GM12801 (cell line): ENCODE data around the gene PRICKLE4.

Experiments used
- CTCF ChIP-seq: IDR thresholded peaks from one replicate; pipeline ENCODE4 v1.5.1; 2011; ENCODE audit warnings: control low read depth; ENCODE audit not compliant: insufficient read length; ENCODE audit errors: extremely low read depth

Gene PRICKLE4

GRCh38 chr6:41740366-41741162 lies 40.0 kb upstream of the PRICKLE4 start:
- TF ChIP-seq CTCF: no peak

GRCh38 chr6:41741625-41742490 lies 38.7 kb upstream of the PRICKLE4 start:
- TF ChIP-seq CTCF: no peak

DNA sequence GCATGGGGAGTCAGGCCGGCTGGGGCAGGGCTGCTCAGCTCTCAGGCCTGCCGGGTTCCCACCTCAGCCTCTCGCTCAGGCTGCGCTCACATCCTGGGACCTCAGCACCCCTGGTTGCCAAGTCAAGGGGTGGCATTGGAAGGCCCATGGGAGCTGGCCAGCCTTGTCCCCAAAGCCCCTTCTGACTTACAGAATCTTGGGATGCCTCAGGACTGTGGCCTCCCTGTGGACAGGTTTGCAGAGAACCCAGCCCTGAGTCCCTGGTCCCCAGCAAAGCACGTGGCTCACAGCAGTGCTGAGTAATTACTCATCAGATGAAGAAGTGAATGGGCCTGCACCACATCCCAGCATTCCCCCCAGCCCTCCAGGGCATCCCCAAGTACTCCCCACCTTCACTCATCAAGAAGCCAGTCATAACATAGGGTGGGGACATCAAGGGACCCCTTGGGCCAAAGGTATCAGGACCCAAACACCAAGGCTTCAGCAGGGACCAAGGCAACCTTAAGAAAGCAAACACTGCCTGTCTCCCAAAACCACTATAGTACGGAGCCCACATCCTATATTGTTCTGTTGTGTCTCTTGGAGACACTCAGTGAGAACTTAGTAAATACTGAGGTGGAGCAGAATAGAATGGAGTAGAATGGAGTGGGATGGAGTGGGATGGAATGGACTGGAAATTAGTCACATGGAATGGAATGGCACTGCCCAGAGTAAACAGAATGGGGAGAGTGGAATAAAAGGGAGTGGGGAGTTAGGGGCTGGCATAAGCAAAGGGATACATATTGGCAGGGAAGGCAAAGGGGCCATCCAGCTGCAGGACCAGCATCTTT lies 37.0 kb upstream of the PRICKLE4 start:
- TF ChIP-seq CTCF: no peak

GRCh38 chr6:41744236-41744787 lies 36.3 kb upstream of the PRICKLE4 start:
- no peak for TF ChIP-seq CTCF

- TF ChIP-seq CTCF: no peak
Measured at GRCh38 chr6:41746107-41746506, 34.5 kb upstream of the PRICKLE4 start.

DNA sequence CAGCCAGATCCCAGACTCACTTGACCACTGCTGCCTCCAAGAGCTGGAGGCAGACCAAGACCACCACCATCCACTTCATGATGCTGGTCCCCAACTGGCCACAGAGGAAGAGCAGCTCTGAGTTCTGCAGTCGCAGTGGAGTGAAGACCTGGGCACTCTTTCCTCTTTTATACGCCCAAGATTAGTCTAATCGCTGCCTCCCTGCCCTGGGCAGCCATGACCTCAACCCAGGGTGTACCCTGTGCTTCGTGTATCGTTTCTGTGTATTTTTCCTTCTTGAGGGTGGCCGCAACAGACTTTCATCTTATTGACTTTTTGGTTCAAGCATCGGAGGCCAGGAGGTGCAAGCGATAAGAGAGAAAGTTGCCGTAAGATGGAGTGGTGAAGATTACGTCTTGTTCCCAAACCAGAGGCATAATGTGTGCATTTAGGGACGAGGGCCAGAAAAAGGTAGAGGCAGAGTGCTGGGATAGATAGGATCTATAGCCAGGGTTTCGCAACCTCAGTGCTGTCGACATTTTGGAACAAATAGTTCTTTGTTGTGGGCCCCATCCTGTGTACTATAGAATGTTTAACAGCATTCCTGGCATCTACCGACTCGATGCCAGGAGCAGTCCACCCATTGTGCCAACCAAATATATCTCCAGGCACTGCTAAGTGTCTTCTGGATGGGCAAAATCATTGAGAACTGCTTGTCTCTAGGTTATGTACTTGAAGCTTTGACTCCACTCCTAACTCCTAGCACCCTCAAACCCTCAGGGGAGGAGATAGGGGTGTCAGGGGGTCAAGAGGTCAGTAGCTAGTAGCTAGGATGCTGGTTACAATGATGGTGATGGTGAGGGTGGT lies 33.1 kb upstream of the PRICKLE4 start, which contains the start of gene PGC:
Gene PGC, minus strand, starts transcription at position 142 of the 846 bp plus-strand sequence. Its CDS starts 63 bp downstream, at position 79.
- no peak for TF ChIP-seq CTCF
